Testis (tissue), 2 donors: Measurements from ENCODE around the gene A2M.

Experiments
- POLR2A ChIP-seq: fragments of 450-650 bp; IDR thresholded peaks from one replicate; pipeline ENCODE4 v1.6.1; 2017; ENCODE audit warnings: antibody characterized with exemption, mild to moderate bottlenecking, moderate library complexity
- TF ChIP-seq, protein P1 (sequence below), 3 experiments: fragments of 450-650 bp in 2 of 3; fragments of 200-600 bp in 1 of 3; sonication (generic) in 1 of 3; IDR thresholded peaks; one replicate each; pipeline ENCODE4 v1.5.1; 2016 to 2019; ENCODE audit warnings: antibody characterized with exemption in 3 of 3, mild to moderate bottlenecking in 2 of 3, moderate library complexity in 1 of 3

DNA sequence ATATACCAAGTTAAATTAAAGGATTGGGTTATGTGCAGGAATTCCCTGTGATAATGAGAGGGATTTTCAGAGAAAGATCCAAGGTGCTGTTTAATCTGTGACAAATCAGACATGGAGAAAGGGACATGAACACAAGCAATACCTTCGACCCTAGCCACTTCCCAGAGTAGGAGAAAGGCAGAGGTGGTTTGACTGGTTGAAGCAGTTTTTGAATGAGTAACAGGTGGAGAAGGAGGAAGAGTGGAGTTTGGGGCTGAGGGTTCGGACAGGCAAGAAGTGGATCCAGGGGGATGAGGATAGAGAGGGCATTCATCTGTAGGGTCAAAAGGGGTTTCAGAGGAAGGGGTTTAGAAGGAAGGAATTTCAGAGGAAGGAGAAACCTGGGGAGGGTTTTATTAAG lies 27.4 kb upstream of the A2M start:
- TF ChIP-seq, protein P1, sequence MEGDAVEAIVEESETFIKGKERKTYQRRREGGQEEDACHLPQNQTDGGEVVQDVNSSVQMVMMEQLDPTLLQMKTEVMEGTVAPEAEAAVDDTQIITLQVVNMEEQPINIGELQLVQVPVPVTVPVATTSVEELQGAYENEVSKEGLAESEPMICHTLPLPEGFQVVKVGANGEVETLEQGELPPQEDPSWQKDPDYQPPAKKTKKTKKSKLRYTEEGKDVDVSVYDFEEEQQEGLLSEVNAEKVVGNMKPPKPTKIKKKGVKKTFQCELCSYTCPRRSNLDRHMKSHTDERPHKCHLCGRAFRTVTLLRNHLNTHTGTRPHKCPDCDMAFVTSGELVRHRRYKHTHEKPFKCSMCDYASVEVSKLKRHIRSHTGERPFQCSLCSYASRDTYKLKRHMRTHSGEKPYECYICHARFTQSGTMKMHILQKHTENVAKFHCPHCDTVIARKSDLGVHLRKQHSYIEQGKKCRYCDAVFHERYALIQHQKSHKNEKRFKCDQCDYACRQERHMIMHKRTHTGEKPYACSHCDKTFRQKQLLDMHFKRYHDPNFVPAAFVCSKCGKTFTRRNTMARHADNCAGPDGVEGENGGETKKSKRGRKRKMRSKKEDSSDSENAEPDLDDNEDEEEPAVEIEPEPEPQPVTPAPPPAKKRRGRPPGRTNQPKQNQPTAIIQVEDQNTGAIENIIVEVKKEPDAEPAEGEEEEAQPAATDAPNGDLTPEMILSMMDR (IDR thresholded peaks at IDR 0.05) = no peak
- no peak for TF ChIP-seq POLR2A
